GM12891 (cell line): Measurements from ENCODE around the gene TTC4.

Experiments used
- DNase-seq: peaks from one replicate; pipeline ENCODE4 v3.0.0; 2011; ENCODE audit warnings: low spot score; ENCODE audit not compliant: insufficient read length
- FAIRE-seq: peaks from 2 replicates; lab custom pipeline; 2011; peaks lifted over from hg19 to GRCh38; lab: Jason Lieb, UNC
- PAX5 ChIP-seq: IDR thresholded peaks from 2 replicates; pipeline ENCODE4 v1.6.1; 2011; ENCODE audit warnings: low read length, moderate library complexity, mild to moderate bottlenecking; ENCODE audit not compliant: insufficient read depth, severe bottlenecking
- POLR2A ChIP-seq: IDR thresholded peaks from 2 replicates; pipeline ENCODE4 v1.6.1; 2011; ENCODE audit warnings: low read depth, low read length, control low read depth
- POLR2AphosphoS5 ChIP-seq: IDR thresholded peaks from 2 replicates; pipeline ENCODE4 v1.6.1; 2011; ENCODE audit warnings: low read depth, low read length, control low read depth
- POU2F2 ChIP-seq: IDR thresholded peaks from 2 replicates; pipeline ENCODE4 v1.6.1; 2011; ENCODE audit warnings: low read depth, mild to moderate bottlenecking, control low read depth, low read length, moderate library complexity
- SPI1 ChIP-seq: IDR thresholded peaks from 2 replicates; pipeline ENCODE4 v1.6.1; 2011; ENCODE audit warnings: low read depth, low read length, control low read depth
- TAF1 ChIP-seq: IDR thresholded peaks from 2 replicates; pipeline ENCODE4 v1.6.1; 2011; ENCODE audit warnings: low read depth, low read length, control low read depth

The TTC4 gene

GRCh38 chr1:54683453-54683852, 32.2 kb upstream of the TTC4 start:
- FAIRE-seq, result no peak
- TF ChIP-seq PAX5, result no peak
- TF ChIP-seq POU2F2, result no peak
- no peak for TF ChIP-seq TAF1
- TF ChIP-seq POLR2A, result no peak
- TF ChIP-seq POLR2AphosphoS5, result no peak
- no peak for TF ChIP-seq SPI1

GRCh38 chr1:54685335-54685905, 30.2 kb upstream of the TTC4 start:
- no peak for FAIRE-seq
- no peak for TF ChIP-seq POLR2A
- TF ChIP-seq POLR2AphosphoS5, result no peak
- no peak for TF ChIP-seq SPI1
- no peak for TF ChIP-seq POU2F2
- TF ChIP-seq TAF1, result no peak
- TF ChIP-seq PAX5, result no peak
- DNase-seq, result no peak

More at GRCh38 chr1:54683453-54683852, 32.2 kb upstream of the TTC4 start:
- no peak for DNase-seq

DNA sequence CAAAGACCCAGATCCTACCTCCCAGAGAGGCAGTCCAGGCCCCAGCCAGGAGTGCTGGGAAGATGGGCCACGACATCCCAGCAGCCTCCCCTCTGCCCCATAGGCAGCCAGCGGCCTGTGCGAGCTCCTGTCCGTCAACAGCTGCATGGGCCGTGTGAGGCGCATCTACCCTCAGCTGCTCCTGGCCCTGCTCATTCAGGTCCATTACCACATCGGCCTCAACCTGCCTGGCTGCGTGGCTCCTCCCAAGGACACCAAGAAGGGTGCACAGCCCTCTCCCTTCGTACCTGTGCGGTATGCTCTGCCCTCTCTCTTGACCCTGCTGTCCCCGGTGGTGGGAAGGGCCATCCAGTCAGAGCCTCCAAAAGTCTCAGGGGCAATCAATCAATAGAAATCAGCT, 29.5 kb upstream of the TTC4 start:
- DNase-seq (no peak), FAIRE-seq (no peak)
- TF ChIP-seq PAX5, result no peak
- no peak for TF ChIP-seq POLR2A
- TF ChIP-seq SPI1, result no peak
- TF ChIP-seq TAF1, result no peak
- TF ChIP-seq POU2F2, result no peak
- no peak for TF ChIP-seq POLR2AphosphoS5

- FAIRE-seq, result no peak
- DNase-seq, result no peak
- TF ChIP-seq PAX5 (no peak), POU2F2 (no peak), POLR2A (no peak)
Measured at GRCh38 chr1:54694771-54695170, 20.9 kb upstream of the TTC4 start.

DNA sequence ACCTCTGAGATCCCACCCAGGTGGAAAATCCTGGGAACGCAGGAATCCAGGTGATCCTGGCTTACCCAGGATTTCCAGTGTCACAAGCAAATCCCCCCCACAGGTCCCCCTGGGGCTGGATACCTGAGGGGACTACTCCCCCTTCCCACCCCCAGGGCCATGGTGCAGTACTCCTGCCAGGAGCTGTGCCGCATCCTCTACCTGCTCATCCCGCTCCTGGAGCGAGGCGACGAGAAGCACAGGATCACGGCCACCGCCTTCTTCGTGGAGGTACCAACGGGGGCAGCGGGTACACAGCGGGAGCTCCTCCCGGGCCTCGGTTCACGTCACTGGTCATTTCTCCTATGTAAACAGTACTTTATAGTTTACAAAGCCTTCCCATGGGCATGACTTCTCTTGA, 20.4 kb upstream of the TTC4 start:
- DNase-seq, result no peak
- FAIRE-seq, result no peak
- TF ChIP-seq PAX5, result no peak
- TF ChIP-seq POLR2AphosphoS5, result no peak
- no peak for TF ChIP-seq POU2F2
- no peak for TF ChIP-seq SPI1
- TF ChIP-seq TAF1, result no peak
- TF ChIP-seq POLR2A, result no peak

DNA sequence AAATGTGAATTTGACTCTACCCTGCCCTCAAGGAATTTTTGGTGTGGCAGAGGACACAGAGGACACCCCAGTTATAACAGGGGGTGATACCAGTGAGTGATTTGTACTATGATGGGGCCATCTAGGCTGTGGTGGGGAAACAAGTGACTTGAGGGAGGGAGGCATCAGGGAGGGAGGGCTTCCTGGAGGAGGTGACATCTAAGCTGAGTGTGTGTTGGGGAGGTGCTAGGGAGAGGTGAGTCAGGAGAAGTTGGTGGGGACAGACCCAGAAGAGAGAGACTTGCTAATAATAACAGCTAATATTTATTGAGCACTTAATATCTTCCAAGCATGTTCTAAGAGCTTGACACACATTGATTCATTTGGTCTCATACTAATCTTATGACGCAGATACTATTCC, 19.9 kb upstream of the TTC4 start:
- FAIRE-seq (no peak), DNase-seq (no peak)
- no peak for TF ChIP-seq PAX5

DNA sequence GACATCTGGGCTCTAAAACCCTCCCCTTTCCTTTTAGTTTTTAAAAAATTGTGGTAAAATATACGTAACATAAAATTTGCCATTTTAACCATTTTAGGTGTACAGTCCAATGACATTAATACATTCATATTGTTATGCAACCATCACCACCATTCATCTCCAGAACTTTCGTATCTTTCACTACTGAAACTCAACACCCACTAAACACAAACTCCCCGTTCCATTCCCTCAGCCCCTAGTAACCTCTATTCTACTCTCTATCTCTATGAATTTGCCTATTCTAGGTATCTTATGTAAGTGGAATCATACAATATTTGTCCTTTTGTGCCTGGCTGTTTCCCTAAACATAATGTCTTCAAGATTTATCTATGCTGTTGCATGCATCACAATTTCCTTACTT, 19.4 kb upstream of the TTC4 start:
- DNase-seq (no peak), FAIRE-seq (no peak)
- TF ChIP-seq PAX5 (no peak), SPI1 (no peak), POLR2AphosphoS5 (no peak), POLR2A (no peak), POU2F2 (no peak), TAF1 (no peak)

GRCh38 chr1:54697896-54698295, 17.8 kb upstream of the TTC4 start:
- FAIRE-seq (no peak), DNase-seq (no peak)
- no peak for TF ChIP-seq POLR2A
- TF ChIP-seq POLR2AphosphoS5, result no peak
- TF ChIP-seq SPI1, result no peak
- no peak for TF ChIP-seq PAX5
- TF ChIP-seq POU2F2, result no peak
- no peak for TF ChIP-seq TAF1

DNA sequence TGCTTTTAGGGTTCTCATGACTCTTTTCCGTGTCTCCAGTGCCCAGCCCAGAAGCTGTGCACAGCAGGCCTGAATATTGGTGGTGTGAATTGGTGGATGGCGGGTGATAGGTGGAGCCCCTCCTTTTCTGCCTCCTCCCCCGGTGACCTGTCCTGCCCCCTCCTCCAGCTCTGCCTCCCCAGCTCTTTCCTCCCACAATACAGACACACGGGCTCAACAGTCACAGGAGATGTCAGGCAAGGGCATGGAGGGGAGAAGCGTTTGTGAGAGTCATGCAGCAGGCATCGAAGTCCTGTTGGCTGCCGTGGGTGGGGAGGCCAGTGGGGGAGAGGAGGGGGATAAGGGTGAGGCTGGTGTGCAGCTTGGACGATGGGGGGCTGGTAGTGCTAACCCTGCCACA, 17.3 kb upstream of the TTC4 start:
- no peak for FAIRE-seq
- TF ChIP-seq TAF1 (no peak), POLR2AphosphoS5 (no peak), PAX5 (no peak), POLR2A (no peak), POU2F2 (no peak), SPI1 (no peak)
- DNase-seq, result no peak

- DNase-seq, result no peak
- no peak for FAIRE-seq
- TF ChIP-seq TAF1 (no peak), PAX5 (no peak), POU2F2 (no peak), SPI1 (no peak), POLR2AphosphoS5 (no peak), POLR2A (no peak)
Measured at GRCh38 chr1:54699936-54700525, 15.6 kb upstream of the TTC4 start.
